Neural progenitor cell (in vitro differentiated cells): Measurements from ENCODE around the gene SOST. TPM values are rescaled to one million over a fixed set of nuclear protein-coding genes. Genes with fewer than 3 reads are reported as not detected.

Experiments
- DNase-seq: peaks from one replicate; pipeline ENCODE4 v3.0.0-alpha.2; 2016; ENCODE audit warnings: low spot score
- H2AFZ ChIP-seq: fragments of 200-600 bp; sonication (generic); replicated peaks from 2 replicates; pipeline ENCODE4 v1.6.1; 2016; ENCODE audit warnings: antibody characterized with exemption
- H3F3A ChIP-seq: fragments of 200-600 bp; sonication (generic); 2 replicates; pipeline ENCODE4 v1.6.1; 2016; ENCODE audit warnings: antibody characterized with exemption, low read depth
- H3K27ac ChIP-seq: fragments of 200-600 bp; sonication (generic); 2 replicates; pipeline ENCODE4 v1.5.1; 2016; ENCODE audit warnings: mild to moderate bottlenecking
- H3K27me3 ChIP-seq: fragments of 200-600 bp; sonication (generic); 2 replicates; pipeline ENCODE4 v1.6.1; 2016; ENCODE audit warnings: mild to moderate bottlenecking, moderate library complexity
- H3K36me3 ChIP-seq: fragments of 200-600 bp; sonication (generic); 2 replicates; pipeline ENCODE4 v1.5.1; 2016
- H3K4me1 ChIP-seq: fragments of 200-600 bp; sonication (generic); 2 replicates; pipeline ENCODE4 v1.6.1; 2016; ENCODE audit warnings: mixed run types
- H3K4me2 ChIP-seq: fragments of 200-600 bp; sonication (generic); 2 replicates; pipeline ENCODE4 v1.6.1; 2016
- H3K4me3 ChIP-seq: fragments of 200-600 bp; sonication (generic); 2 replicates; pipeline ENCODE4 v1.5.1; 2016
- H3K79me2 ChIP-seq: fragments of 200-600 bp; sonication (generic); 2 replicates; pipeline ENCODE4 v1.6.1; 2016; ENCODE audit warnings: low read depth
- H3K9ac ChIP-seq: fragments of 200-600 bp; sonication (generic); 2 replicates; pipeline ENCODE4 v1.6.1; 2016
- H3K9me3 ChIP-seq: fragments of 200-600 bp; sonication (generic); 2 replicates; pipeline ENCODE4 v1.5.1; 2016; ENCODE audit warnings: low read depth
- H4K20me1 ChIP-seq: fragments of 200-600 bp; sonication (generic); 2 replicates; pipeline ENCODE4 v1.6.1; 2016; ENCODE audit warnings: low read depth
- H3K27ac Mint-ChIP-seq: 3 replicates; pipeline ENCODE4 v1.8.0; 2021; ENCODE audit warnings: mixed read lengths
- H3K27me3 Mint-ChIP-seq: 2 replicates; pipeline ENCODE4 v1.8.0; 2022; ENCODE audit warnings: low read depth, mild to moderate bottlenecking, inconsistent platforms, moderate library complexity, mixed read lengths; ENCODE audit not compliant: insufficient read depth
- H3K36me3 Mint-ChIP-seq: 3 replicates; pipeline ENCODE4 v1.8.0; 2021; ENCODE audit warnings: mixed read lengths
- H3K4me1 Mint-ChIP-seq: 3 replicates; pipeline ENCODE4 v1.8.0; 2021; ENCODE audit warnings: mixed read lengths
- H3K4me3 Mint-ChIP-seq: 3 replicates; pipeline ENCODE4 v1.8.0; 2021; ENCODE audit warnings: mild to moderate bottlenecking, moderate library complexity, mixed read lengths
- H3K9me3 Mint-ChIP-seq: 3 replicates; pipeline ENCODE4 v1.8.0; 2020; ENCODE audit warnings: mixed read lengths
- EZH2 ChIP-seq: fragments of 200-600 bp; sonication (generic); IDR thresholded peaks from 2 replicates; pipeline ENCODE4 v1.6.1; 2017; ENCODE audit warnings: antibody characterized with exemption, mild to moderate bottlenecking, moderate library complexity
- EZH2phosphoT487 ChIP-seq: fragments of 200-600 bp; sonication (generic); IDR thresholded peaks from 2 replicates; pipeline ENCODE4 v1.6.1; 2017; ENCODE audit warnings: antibody characterized with exemption
- total RNA-seq: library from RNA; depleted of rRNA; stranded (reverse); fragments of >200 nt; gene quantifications from 2 replicates; pipeline ENCODE4 v1.2.3, GENCODE V29; 2015; ENCODE audit warnings: low replicate concordance
- TF ChIP-seq, protein P1 (sequence below): fragments of 200-600 bp; sonication (generic); IDR thresholded peaks from 2 replicates; pipeline ENCODE4 v1.5.1; 2017; ENCODE audit warnings: antibody characterized with exemption, mild to moderate bottlenecking

The SOST gene
- total RNA-seq, 1 donor from 2014 or later, result 0.06 TPM

GRCh38 chr17:43768382-43768781 is 9.8 kb upstream of the SOST start:
- H3K4me3 Mint-ChIP-seq, result no peak overlapping the region
- no peaks in the 10 kb centered on the region for H3K9me3 ChIP-seq
- H3K27me3 ChIP-seq, result no peaks in the 10 kb centered on the region
- H3K36me3 ChIP-seq, result no peaks in the 10 kb centered on the region
- TF ChIP-seq, protein P1, sequence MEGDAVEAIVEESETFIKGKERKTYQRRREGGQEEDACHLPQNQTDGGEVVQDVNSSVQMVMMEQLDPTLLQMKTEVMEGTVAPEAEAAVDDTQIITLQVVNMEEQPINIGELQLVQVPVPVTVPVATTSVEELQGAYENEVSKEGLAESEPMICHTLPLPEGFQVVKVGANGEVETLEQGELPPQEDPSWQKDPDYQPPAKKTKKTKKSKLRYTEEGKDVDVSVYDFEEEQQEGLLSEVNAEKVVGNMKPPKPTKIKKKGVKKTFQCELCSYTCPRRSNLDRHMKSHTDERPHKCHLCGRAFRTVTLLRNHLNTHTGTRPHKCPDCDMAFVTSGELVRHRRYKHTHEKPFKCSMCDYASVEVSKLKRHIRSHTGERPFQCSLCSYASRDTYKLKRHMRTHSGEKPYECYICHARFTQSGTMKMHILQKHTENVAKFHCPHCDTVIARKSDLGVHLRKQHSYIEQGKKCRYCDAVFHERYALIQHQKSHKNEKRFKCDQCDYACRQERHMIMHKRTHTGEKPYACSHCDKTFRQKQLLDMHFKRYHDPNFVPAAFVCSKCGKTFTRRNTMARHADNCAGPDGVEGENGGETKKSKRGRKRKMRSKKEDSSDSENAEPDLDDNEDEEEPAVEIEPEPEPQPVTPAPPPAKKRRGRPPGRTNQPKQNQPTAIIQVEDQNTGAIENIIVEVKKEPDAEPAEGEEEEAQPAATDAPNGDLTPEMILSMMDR, result no peak
- TF ChIP-seq EZH2phosphoT487 (no peak), EZH2 (no peak)
- no peak overlapping the region for H3K4me2 ChIP-seq
- H3F3A ChIP-seq, result peaks cover 3% of the 10 kb centered on the region
- H3K27ac ChIP-seq, result no peak overlapping the region
- peaks cover 2% of the 10 kb centered on the region for H3K27me3 Mint-ChIP-seq
- H3K9ac ChIP-seq, result no peak overlapping the region
- peaks cover 21% of the 10 kb centered on the region for H3K36me3 Mint-ChIP-seq
- H2AFZ ChIP-seq, result no peak overlapping the region
- H3K4me1 ChIP-seq, result peaks cover 3% of the 10 kb centered on the region
- no peak overlapping the region for H3K4me3 ChIP-seq
- H3K9me3 Mint-ChIP-seq, result no peaks in the 10 kb centered on the region
- H3K79me2 ChIP-seq, result no peaks in the 10 kb centered on the region
- no peak for DNase-seq
- no peak overlapping the region for H3K27ac Mint-ChIP-seq
- H3K4me1 Mint-ChIP-seq, result no peaks in the 10 kb centered on the region
- no peaks in the 10 kb centered on the region for H4K20me1 ChIP-seq

- H3K4me3 ChIP-seq, result no peak overlapping the region
- peaks cover 3% of the 10 kb centered on the region for H3F3A ChIP-seq
- peaks cover 3% of the 10 kb centered on the region for H3K4me1 ChIP-seq
- H3K36me3 ChIP-seq, result no peaks in the 10 kb centered on the region
- H3K27ac Mint-ChIP-seq, result no peak overlapping the region
- H3K4me3 Mint-ChIP-seq, result no peak overlapping the region
- no peak overlapping the region for H2AFZ ChIP-seq
- no peaks in the 10 kb centered on the region for H4K20me1 ChIP-seq
- H3K36me3 Mint-ChIP-seq, result peaks cover 15% of the 10 kb centered on the region
- no peak overlapping the region for H3K9ac ChIP-seq
- no peaks in the 10 kb centered on the region for H3K79me2 ChIP-seq
- no peak for DNase-seq
- peaks cover 2% of the 10 kb centered on the region for H3K27me3 Mint-ChIP-seq
- H3K4me1 Mint-ChIP-seq, result no peaks in the 10 kb centered on the region
- no peak overlapping the region for H3K27ac ChIP-seq
- H3K27me3 ChIP-seq, result no peaks in the 10 kb centered on the region
- H3K9me3 ChIP-seq, result no peaks in the 10 kb centered on the region
- TF ChIP-seq EZH2phosphoT487 (no peak), EZH2 (no peak)
- TF ChIP-seq, protein P1, result no peak
- no peak overlapping the region for H3K4me2 ChIP-seq
- H3K9me3 Mint-ChIP-seq, result no peaks in the 10 kb centered on the region
Observed at GRCh38 chr17:43767713-43768059, 9.1 kb upstream of the SOST start.

GRCh38 chr17:43767053-43767712 is 8.6 kb upstream of the SOST start:
- Histone ChIP-seq H4K20me1 (no peaks in the 10 kb centered on the region), H3K9me3 (no peaks in the 10 kb centered on the region), H3K79me2 (no peaks in the 10 kb centered on the region), H3K27ac (no peak overlapping the region), H3K9ac (no peak overlapping the region), H3K4me3 (no peak overlapping the region), H3K4me1 (peaks cover 3% of the 10 kb centered on the region), H3F3A (peaks cover 3% of the 10 kb centered on the region), H2AFZ (no peak overlapping the region), H3K36me3 (no peaks in the 10 kb centered on the region), H3K4me2 (no peak overlapping the region), H3K27me3 (no peaks in the 10 kb centered on the region)
- DNase-seq, result no peak
- H3K27me3 Mint-ChIP-seq, result no peaks in the 10 kb centered on the region
- no peak overlapping the region for H3K27ac Mint-ChIP-seq
- no peak for TF ChIP-seq EZH2
- TF ChIP-seq EZH2phosphoT487, result no peak
- TF ChIP-seq, protein P1, result no peak
- H3K9me3 Mint-ChIP-seq, result no peaks in the 10 kb centered on the region
- H3K4me1 Mint-ChIP-seq, result no peaks in the 10 kb centered on the region
- peaks cover 11% of the 10 kb centered on the region for H3K36me3 Mint-ChIP-seq
- no peak overlapping the region for H3K4me3 Mint-ChIP-seq
